AG08396 (cell line): Measurements from ENCODE around the gene RMDN2.

ENCODE experiments used
- DNase-seq: peaks from one replicate; pipeline ENCODE4 v3.0.0; 2012; ENCODE audit warnings: low spot score, mixed read lengths

The RMDN2 gene

DNA sequence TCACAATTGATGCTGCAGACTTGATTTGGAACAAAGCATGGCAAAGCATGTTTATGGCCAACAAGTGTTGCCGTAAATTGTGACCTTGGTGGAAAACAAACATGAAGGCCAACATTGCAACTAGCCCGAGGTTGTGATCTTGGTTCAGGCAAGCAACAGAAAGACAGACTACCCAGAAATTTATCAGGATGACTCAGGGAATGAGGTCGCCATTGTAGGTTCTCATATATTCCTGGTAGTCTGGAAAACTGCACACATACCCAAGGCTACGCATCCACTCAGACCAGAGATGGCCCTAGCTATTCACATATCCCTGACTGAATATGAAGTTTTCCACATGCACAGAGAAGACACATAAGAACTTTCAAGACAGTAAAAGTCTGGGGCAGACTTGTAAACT, 120.7 kb downstream of the RMDN2 start:
- no peak for DNase-seq

DNA sequence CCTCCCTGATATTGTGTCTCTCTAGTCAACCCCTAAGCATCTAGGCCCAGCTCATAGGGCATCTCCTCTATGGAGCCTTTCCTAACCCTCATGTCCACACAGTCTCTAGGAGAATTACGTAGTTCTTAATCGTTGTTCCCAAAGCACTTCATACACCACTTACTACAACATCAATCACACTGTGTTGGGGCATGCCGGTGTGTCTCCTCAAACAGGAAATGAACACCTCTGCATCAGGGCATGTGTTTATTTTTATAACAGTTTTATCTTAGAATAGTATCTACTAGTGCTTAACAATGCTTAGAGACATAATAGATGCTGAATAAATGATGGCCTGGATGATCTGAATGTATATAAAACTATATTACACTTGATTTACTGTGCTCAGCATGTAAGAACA, 131.1 kb downstream of the RMDN2 start:
- DNase-seq: no peak

DNA sequence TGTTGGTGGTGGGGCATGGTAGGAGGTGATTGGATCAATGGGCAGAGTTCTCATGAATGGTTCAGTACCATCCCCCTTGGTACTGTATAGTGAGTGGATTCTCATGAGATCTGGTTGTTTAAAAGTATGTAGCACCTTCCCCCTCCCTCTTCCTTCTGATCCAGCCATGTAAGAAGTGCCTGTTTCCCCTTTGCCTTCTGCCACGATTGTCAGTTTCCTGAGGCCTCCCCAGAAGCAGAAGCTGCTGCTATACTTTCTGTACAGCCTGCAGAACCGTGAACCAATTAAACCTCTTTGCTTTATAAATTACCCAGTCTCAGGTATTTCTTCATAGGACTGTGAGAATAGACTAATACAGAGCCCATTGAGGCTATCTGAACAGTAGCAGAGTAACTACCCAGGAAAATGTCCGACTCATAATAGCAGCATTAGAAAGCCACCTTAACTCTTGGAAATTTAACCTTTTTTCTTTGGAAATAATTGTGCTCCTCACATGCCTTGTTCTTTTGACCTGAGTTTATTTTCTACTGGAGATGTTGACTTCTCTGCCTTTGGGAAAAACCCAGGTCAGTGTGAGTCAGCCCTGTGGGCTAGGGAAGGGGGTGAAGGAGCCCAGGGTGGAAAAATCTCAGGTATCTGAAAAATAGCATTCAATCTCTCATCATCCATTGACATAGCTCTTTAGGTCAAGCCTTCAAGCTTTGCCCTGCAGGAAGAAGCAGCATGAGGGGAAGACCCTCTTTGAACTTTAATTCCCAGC, 132.7 kb downstream of the RMDN2 start:
- no peak for DNase-seq

DNA sequence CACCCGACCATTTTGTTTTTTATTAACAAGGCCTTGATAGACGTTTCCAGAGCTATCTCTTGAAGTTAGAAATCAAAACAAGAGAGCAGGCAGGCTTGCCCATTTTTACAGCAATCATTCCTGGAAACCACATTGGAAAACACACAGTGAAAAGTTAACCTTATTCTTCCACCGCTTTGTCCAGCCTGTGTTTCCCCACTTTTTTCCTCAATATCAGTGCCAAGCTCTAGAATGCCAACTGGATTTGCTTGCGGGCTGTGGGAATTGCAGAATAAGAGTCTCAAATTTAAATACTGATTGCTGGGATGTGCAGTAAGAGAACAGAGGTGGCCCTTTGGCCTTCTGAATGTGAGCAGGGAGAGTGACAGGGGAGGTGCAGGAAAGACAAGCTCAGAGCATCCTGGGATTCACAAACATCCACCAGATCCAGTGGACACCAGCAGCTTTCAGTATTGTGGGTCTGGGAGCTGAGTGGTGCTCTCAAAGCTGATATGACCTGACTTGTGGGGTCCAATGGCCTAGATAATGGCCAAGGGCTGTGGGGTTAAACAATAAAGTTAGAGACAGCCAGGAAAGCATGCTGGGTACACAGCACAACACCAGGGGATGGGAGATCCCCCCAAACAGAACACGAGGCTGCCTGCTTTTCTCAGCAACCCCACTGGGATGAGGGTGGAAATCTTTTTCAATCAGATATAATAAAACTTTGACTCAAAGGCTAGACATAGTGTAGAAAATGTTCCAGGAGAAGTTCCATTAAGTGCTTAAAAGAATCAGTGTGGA, 135.3 kb downstream of the RMDN2 start:
- no peak for DNase-seq

DNA sequence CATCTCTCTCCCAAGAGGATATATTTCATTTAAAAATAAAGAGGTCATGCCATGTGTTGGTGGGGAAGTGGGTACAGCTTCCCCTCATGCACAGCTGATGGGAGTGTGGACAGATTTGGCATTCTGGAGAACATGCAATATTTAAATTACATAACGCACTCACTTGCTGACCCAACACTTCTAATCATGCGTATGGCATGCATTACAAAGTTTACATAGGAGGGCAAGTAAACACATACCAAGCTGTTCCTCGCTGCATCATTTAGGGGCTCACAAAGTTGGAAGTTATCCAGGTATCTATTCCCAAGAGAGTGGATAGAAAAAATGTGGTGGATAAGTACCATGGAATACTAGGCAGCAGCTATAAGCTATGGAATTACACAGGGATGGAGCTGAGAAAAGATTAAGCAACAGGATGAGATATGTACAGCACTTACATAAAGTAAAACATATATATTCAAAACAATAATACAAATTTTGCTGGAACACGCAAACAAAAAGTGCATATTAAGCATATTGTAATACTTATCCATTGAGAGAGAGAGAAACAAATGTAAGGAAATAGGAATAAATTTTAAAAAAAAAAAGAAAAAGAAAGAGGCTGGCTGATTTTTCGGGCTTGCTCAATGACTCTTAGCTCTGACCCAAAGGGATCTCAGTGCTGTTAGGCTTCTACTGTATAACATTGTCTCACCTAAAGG, 139.9 kb downstream of the RMDN2 start:
- no peak for DNase-seq

DNA sequence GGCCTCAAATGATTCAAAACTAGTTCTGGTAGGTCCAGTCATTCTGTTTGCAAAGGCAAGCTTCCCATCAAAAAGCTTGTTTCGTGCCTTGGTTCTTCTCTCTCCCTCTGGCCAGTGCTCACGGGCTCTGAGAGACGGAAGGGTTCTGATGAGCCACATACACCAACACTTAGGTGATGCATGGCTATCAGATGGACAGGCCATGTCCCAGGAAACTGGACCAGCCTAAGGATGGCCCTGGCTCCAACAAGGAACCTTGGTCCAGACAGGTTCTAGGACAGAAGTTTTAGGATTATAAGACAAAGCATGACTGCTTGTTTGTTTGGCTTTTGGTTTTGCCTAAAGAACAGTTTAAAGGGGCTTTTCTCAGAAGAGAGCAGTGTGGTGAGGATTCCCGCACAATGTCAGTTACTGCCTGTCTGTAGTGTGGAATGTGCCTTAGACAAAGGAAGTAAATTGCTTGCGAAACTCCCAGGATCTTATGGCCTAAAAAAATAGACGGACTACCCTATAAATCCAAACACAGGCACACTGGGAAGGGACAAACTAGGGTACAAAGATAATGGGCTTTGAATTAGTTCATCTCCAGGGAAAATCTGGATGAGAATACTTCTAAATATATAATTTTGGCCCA, 140.5 kb downstream of the RMDN2 start:
- no peak for DNase-seq

DNA sequence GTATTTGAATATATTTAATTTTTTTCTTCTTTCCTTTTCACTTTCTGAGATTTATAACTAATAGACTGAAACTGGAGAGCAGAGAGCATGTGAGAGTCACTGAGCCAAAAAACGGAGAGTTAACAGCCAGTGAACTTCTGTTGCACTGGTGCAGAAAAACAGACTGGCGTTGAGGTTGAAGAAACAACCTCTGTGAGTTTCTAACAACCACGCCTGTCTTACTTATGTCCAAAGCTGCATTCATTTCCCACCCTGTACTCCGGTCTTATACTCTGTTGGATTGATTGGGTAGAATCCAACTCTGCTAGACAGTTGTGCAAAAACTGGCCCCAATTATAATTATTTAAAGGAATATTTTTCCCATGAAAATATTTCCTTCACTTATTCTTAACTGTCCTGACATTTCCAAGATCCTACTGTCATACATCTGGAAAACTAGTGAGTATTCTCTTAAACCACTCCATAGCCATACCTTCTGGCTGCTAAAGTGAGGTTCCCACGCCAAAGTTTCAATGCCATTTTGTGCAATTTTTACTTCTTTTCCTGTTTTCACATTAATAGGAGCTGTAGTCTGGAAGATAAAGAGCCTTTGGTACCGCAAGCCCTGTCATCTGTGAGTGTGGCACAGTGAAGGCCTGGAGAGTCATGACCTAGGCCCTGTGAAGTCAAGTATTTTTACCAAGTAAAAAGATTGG, 141.5 kb downstream of the RMDN2 start:
- DNase-seq: no peak
